Dedifferentiated amniotic fluid mesenchymal stem cell (primary cell): ENCODE data around the gene DERL2.
"Not testable (repeated sequence)": the region's sequence is repeated elsewhere in the genome, so short reads cannot be mapped to it uniquely, and the experiment has no call there.

Experiments
- DNase-seq: peaks from one replicate; pipeline ENCODE4 v3.0.0-alpha.2; 2016; ENCODE audit errors: extremely low spot score

DERL2 gene

GRCh38 chr17:5437721-5438317, 48.2 kb downstream of the DERL2 start:
- DNase-seq: no peak

DNA sequence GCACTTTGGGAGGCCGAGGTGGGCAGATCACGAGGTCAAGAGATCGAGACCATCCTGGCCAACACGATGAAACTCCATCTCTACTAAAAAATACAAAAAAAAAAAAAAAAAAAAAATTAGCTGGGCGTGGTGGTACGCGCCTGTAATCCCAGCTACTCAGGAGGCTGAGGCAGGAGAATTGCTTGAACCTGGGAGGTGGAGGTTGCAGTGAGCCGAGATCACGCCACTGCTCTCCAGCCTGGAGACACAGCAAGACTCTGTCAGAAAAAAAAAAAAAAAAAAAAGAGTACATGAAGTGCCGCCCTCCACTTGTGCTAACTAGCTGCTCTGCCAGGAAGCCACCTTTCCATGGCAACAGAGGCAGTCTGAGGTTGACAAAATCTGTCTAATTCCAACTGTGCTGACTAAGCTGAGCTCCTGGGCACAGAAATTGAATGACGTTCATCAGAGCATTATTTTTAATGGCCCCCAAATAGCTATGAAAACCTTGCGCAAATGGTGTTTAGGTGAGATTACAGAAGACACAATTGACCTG, 50.1 kb downstream of the DERL2 start:
- DNase-seq: not testable (repeated sequence)

DNA sequence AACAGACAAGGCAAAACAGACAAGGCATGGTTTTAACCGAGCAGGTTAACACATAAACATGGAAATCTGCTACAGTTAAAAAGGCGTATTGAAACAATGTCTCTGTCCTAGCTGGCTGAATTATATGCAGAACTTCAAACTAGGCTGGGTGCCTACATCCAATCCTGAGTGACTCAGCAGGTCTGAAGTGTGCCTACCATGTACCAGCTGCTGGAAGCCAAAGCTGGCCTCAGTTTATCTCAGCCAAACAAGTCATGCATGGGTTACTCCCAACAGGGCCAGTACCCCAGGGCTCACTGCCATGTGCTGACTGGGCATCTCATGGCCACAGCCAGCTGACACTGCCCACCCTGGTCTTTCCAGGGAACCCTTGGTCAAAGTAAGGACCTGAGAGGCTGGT, 51.0 kb downstream of the DERL2 start:
- DNase-seq: no peak

DNA sequence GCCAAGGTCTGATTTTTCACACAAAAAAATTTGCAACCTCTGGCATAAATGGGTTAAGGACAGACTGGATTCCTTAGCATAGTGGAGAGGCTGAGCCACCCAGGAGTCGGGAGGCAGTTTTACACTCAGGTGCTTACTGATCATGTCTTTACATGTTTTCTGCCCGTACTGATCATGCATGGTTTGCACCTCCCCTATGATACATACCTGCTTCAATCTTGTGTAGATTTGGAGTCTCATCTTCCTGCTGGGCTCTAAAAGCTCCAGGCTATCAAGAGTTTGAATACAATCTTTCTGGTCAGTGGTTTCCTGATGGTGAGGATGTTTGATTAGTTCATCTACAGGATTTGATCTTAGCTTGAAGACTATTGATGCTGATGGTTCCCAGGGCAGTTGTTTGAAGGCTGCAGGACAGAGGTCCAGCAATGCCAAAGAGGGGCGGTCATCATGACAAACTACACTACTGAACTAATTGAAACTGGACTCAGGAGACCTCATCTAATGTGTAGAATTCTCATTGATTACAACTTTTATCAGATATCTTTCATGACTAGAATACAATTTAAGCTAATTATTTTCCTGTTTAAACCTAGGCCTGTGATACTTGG, 53.9 kb downstream of the DERL2 start:
- DNase-seq: no peak

- not testable (repeated sequence) for DNase-seq
These were observed 54.7 kb downstream of the DERL2 start for GRCh38 chr17:5431234-5431633.

DNA sequence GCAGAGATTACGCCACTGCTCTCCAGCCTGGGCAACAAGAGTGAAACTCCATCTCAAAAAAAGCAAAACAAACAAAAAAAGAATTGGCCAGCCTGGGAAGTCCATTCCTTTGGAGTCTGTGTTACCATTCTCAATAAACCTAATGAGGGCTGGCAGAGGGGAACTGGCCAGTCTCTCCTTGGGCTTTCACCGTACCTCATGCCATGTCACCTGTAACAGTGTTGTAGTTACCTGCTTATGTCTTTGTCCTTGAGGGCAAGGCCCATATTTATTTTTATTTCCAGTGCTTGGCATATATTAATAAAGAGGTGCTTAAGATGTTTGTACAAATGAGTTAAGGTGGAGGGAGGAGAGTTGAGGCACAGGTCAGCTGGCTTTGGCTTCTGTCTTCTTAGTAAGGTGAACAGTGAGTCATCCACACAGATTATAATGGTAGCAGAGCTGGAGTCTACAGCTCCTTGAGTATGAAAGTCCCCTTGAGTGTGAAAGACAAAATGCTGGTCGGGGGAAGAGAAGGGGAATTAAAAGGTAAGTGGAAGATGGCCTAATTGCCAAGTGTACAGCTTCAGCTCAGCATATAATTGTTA, 55.5 kb downstream of the DERL2 start:
- DNase-seq: no peak

DNA sequence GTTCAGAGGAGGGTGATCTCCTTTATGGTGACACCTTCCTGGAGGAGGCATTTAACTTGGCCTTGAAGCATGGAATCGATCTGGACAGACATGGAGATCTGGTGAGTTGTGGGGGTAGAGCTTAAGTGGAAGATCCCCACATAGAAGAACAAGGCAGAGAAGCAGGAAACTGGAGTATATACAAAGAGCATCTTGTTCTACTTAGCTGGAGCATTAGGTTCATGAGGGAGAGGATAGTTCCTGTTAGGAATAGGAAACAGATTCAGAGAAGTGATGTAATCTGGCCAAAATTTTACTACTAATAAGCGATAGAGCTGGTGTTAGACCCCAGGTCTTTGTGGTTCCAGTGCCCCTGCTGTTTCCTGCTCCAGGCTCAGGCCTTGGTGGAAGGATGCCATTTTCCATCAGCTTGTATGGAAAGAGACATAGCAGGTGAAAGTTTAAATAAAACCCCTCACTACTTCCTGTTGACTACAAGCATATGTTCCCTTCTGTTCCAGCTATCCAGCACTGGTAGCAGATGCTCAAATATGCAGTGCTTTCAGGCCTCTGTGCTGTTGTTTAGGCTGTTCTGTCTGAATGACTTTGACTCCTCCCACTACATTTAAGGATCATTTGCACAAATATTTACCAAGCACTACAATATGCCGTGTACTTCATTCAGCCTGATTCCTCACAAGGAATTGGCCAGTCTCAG, 56.6 kb downstream of the DERL2 start:
- DNase-seq: no peak

DNA sequence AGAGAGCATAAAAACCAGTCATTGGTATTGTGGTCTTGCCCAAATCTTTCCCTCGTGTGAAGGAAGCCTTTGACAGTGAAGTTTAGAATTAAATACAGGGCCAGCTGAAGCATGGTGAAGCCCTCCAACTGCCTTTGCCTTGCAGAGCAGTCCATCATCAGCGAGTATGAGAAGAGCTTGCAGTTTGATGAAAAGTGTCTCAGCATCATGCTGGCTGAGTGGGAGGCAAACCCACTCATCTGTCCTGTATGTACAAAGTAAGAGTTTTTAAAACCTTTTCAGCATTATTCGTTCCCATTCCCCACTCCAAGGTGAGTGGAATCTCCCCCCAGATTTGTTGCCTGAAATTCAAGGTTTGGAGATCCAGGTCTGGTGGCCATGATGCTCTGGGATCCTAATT, 60.2 kb downstream of the DERL2 start:
- DNase-seq: no peak

DNA sequence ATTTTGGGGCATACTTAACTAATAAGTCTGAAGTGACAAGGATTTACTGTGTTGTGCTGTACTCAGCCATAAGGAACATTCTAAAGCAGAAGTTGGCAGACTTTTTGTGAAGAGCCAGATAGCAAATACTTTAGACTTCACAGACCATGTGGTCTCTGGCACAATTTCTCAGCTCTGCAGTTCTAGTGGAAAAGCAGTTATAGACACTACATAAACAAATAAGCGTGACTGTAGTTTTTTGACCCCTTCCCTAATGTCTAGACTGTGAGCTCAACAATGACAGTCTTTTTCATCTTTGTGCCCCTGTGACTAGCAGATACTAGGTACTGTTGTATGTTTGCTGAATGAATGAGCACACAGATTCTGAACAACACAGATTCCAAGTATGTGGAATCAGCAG, 61.1 kb downstream of the DERL2 start:
- DNase-seq: no peak

GRCh38 chr17:5422505-5422904, 63.5 kb downstream of the DERL2 start:
- peak; percentile 38 for DNase-seq
